Epithelial cell of proximal tubule (primary cell): ENCODE measurements around the gene SOX10. TPM values are rescaled to one million over a fixed set of nuclear protein-coding genes. Genes with fewer than 3 reads are reported as not detected.

Experiments used
- DNase-seq: peaks from one replicate; pipeline ENCODE4 v3.0.0-alpha.2; 2011; ENCODE audit warnings: low read depth
- H3K4me3 ChIP-seq: 2 replicates; pipeline ENCODE4 v1.5.1; 2011; ENCODE audit warnings: low read depth, mild to moderate bottlenecking, low read length
- CTCF ChIP-seq: conservative IDR thresholded peaks from 2 replicates; pipeline ENCODE4 v1.5.1; 2012; ENCODE audit warnings: low read depth, mild to moderate bottlenecking, low read length
- total RNA-seq: library from RNA; depleted of rRNA; stranded (reverse); fragments of >200 nt; gene quantifications from 2 replicates; pipeline ENCODE4 v1.2.3, GENCODE V29; 2015

The SOX10 gene
- total RNA-seq, 1 donor from 2014 or later = not detected

GRCh38 chr22:37926358-37926757, 58.0 kb downstream of the SOX10 start:
- no peak for TF ChIP-seq CTCF
- no peak for DNase-seq

GRCh38 chr22:37925767-37926166, 58.6 kb downstream of the SOX10 start:
- no peak for DNase-seq
- no peak for TF ChIP-seq CTCF
- H3K4me3 ChIP-seq = no peak overlapping the region

More at GRCh38 chr22:37926358-37926757, 58.0 kb downstream of the SOX10 start:
- H3K4me3 ChIP-seq = no peak overlapping the region

- no peak for DNase-seq
- no peak overlapping the region for H3K4me3 ChIP-seq
Measured at GRCh38 chr22:37925330-37925729, 59.0 kb downstream of the SOX10 start.

DNA sequence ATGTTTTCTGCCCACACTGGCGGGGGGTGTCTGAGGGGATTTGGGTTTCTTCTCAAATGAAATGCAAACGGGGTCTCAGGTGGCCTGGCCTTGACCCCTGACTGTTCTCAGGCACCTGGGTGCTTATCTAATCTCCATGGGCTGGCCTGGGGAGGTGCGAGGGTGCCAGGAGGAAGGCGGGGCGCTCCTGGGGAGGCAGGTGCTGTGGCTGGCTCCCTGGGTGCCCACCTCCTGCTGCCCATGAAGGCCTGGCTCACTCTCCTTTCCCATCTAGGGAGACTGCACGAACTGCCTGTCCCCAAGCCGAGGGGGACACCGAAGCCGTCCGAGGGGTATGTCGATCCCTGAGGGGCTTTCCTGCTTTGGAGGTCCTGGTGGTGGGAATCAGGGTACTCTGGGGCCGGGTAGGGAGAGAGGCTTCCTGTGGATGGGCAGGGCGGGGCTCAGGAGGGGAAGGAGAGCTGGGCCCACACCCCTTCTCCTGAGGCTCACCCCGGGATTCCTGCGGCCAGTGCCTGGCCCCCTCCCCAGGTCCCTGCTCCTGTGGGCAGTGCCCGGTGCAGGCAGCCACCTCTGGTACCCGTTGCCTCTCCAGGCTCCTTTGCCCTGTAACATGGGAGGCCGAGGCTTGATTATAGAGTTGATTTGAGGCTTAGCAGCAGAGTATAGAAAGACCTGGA, 59.8 kb downstream of the SOX10 start:
- H3K4me3 ChIP-seq = no peak overlapping the region
- DNase-seq = no peak
- TF ChIP-seq CTCF = no peak

More at GRCh38 chr22:37925330-37925729, 59.0 kb downstream of the SOX10 start:
- no peak for TF ChIP-seq CTCF

GRCh38 chr22:37923927-37924326, 60.4 kb downstream of the SOX10 start:
- no peak overlapping the region for H3K4me3 ChIP-seq
- no peak for DNase-seq
- TF ChIP-seq CTCF = no peak

Other genes with a start within 250 kb of the SOX10 start
- 29.1 and 36.0 TPM in 2 replicates for gene GCAT, start 176.6 kb downstream of the SOX10 start, total RNA-seq
- not detected in 2 replicates for gene GALR3, start 161.2 kb downstream of the SOX10 start, total RNA-seq
- 38.6 and 41.9 TPM in 2 replicates for gene ANKRD54, start 140.2 kb downstream of the SOX10 start, total RNA-seq
- gene EIF3L, start 135.1 kb downstream of the SOX10 start, total RNA-seq = 333 and 418 TPM in 2 replicates
- 74.8 and 79.2 TPM in 2 replicates for gene MICALL1, start 78.3 kb downstream of the SOX10 start, total RNA-seq
- gene C22orf23, start 31.0 kb downstream of the SOX10 start, total RNA-seq = not detected in 2 replicates
- 136 and 147 TPM in 2 replicates for gene POLR2F, start 30.9 kb downstream of the SOX10 start, total RNA-seq
- 38.7 and 55.5 TPM in 2 replicates for gene PICK1, start 72.8 kb upstream of the SOX10 start, total RNA-seq
- 0.06 and 0.65 TPM in 2 replicates for gene SLC16A8, start 99.6 kb upstream of the SOX10 start, total RNA-seq
- 5.4 and 6.5 TPM in 2 replicates for gene BAIAP2L2, start 126.1 kb upstream of the SOX10 start, total RNA-seq
- 5.6 and 13.5 TPM in 2 replicates for gene PLA2G6, start 197.3 kb upstream of the SOX10 start, total RNA-seq
- 30.6 and 42.1 TPM in 2 replicates for gene MAFF, start 217.4 kb upstream of the SOX10 start, total RNA-seq